GM19324 (cell line): ENCODE measurements around the gene TIGD7.
A peak's percentile ranks its signal among the peaks of the same experiment; 100 is the strongest.
"Not testable (repeated sequence)": the region's sequence is repeated elsewhere in the genome, so short reads cannot be mapped to it uniquely, and the experiment has no call there.

ENCODE experiments used
- ATAC-seq: cut with Tn5 transposase; IDR thresholded peaks from one replicate; pipeline ENCODE4 v1.9.1; 2021; ENCODE audit warnings: mild to moderate bottlenecking, moderate library complexity; ENCODE audit not compliant: unreplicated experiment, low FRiP score

The TIGD7 gene

DNA sequence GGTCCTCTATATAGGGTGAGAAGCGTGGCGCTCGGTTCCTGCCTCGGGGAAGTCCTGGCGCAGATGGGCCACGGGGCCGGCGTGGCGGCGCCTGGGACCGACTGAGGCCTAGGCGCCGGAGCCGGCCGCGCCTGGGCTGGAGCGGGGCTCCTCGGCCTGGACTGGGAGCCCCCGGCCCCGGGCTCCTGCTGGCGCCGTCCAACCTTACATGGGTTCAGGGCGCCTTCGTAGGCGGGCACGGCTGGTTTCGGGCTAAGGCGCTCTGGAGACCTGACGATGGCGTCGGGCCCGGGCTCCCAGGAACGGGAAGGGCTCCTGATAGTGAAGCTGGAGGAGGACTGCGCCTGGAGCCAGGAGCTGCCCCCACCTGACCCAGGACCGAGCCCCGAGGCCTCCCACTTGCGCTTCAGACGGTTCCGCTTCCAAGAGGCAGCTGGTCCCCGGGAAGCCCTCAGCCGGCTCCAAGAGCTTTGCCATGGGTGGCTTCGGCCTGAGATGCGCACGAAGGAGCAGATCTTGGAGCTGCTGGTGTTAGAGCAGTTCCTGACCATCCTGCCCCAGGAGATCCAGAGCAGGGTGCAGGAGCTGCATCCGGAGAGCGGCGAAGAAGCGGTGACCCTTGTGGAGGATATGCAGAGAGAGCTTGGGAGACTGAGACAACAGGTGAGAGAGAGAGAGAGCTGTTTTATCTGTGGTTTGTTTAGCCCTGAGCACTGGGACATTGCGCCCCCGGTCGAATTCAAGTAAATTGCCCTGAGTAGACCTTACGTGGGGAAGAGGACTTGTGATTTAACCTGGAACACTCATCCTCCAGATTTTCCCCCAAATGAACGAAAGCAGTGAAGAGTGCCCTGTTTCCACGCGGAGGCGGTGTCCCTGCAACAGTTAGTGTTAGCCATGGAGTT lies 21.4 kb downstream of the TIGD7 start:
- ATAC-seq, result peak; percentile 27

DNA sequence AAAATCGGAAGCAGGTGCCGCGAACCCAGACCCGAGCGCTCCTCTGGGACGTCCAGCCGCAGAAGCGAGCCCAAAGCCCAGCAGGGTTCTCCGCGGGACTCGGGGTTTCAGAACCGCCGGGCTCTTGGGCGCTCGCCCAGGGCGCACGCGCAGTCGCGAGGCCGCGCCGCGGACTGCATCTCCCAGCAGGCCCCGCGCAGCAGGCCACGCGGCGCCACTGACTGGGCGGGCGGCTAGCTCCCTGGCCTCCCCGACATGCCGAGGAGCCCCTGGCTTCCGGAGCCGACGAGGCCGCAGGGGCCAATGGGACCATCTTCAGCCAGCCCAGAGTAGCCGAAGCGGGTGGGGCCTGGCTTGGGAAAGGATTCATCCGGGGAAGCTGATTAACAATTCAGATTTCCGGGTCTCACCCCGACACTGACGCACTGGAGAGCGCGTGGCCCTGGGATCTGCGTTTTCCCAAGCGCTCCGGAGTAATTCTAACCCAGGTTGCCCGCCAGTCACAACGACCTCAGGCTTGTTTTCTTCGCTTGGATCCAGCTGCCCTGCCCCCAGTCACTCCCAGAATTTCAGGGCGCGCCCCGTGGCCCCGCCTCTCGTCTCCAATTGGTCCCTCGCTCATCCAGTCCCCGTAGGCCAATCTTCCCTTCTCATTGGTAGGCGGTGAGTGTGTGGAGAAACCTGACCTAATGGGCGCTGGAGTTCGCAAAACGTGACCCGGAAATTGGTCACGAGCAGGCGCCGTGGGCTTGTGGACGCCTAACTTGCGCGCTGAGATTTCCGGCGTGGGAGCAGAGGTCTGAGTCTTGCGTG lies 22.3 kb downstream of the TIGD7 start, which contains the start of gene ZNF263:
ZNF263 (plus strand) TSS at position 762 of the 813 bp plus-strand sequence. CDS start 328 bp downstream, outside the sequence.
- ATAC-seq, result peak; percentile 84

DNA sequence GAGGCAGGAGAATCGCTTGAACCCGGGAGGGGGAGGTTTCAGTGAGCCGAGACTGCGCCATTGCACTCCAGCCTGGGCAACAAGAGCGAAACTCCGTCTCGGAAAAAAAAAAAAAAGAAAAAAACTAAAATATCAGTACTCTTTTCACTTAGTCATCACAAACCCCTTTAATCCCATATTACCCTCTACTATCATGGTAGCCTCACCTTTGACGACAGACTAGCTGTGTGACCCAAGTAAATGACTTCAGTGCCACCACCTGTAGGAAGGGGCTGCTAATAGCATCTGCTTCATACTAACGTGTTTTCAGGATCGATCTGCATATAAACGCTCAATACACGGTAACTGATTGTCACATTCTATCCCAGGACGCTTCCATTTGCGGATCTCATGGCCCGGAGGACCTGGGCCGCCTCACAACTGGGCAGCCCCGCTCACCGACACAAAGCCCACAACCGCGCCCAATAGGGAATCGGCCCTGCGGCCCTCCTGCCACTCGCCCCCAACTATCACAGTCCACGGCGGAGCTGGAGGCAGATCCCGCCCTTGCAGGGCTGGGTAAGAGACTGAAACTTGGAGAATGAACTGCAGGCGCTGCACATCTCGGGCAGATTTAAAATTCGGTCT lies 23.0 kb downstream of the TIGD7 start:
- peak; percentile 18 for ATAC-seq

DNA sequence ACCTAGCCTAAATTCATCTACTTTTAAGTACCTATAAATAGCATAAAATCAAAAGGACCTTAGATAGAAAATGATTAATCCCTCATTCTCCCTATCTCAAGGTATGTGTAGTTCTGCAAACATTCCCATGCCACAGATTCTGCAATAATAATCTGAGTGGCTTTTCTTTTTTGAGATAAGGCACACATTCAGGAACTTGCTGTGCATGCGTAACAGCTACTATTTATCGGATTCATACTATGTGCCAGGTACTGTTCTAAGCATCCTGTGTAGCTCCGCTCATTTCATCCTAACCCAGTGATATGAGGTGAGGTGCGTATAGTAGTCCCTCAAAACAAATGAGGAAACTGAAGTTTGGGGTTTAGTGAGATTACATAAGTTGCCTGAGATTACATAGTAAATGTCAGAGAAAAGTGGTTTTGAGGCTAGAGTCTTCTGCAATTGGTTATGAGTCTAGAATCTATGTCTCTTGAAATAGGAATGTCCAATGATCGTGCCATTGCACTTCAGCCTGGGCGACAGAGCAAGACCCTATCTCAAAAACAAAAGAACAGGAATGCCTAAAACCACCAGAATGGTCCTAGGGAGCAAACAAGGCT lies 23.9 kb downstream of the TIGD7 start:
- no peak for ATAC-seq

DNA sequence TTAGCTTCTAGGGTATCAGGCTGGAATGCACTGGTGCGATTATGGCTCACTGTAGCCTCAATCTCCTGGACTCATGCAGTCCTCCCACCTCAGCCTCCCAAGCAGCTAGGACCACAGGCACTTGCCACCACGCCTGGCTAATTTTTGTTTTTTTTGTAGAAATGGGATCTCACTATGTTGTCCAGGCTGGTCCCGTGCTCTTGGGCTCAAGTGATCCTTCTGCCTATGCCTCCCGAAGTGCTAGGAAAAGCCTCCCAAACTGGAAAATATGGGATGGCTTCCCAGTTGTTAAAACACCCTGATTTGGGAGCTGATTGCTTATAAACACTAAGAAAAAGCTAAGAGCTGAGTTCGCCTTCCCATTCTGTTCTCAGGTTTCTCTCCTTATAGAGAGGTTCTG lies 28.6 kb downstream of the TIGD7 start:
- ATAC-seq, result no peak

DNA sequence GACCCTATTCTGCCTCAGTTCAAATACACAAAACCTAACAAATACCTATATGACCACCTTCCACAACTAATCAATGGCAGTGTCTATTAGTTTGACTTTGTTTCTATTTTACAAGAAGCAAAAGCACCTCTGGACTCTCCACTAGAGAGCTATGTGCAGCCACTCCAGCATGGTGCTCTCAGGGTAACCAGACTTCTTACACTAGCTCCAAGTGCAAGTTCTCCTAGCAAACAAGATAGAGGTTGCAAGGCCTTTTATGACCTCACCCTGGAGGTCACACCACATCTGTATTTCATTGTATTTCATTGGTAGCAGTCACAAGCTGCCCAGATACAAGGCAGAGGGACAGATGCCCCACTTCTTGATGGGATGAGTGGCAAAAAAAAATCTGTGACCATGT lies 30.3 kb downstream of the TIGD7 start:
- ATAC-seq, result no peak

DNA sequence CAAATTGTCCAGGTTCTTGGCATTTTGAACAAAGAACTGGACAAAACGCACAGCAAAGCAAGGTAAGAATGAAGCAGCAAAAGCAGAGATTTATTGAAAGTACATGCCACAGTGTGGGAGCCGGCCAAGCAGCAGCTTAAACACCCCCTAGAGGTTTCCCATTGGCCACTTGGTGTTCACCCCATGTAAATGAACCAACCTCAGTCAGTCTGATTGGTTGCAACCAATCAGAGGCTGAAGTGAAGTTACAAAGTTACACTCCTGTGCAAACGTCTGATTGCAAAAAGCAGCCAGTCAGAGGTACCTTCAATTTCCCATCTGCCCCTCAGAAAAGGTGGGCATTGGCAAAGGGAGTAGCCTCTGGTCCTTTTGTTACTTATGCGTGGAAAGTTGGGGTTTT lies 30.7 kb downstream of the TIGD7 start:
- no peak for ATAC-seq

DNA sequence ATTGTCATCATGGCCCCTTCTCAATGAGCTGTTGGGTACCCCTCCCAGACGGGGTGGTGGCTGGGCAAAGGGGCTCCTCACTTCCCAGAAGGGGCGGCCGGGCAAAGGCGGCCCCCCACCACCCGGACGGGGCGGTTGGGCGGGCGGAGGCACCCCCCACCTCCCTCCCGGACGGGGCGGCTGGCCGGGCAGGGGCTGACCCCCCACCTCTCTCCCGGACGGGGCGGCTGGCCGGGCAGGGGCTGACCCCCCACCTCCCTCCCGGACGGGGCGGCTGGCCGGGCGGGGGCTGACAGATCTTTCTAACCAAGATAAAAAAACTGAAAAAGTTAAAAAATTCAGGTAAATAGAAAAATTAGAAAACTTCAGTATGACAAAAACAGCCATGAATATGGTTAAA lies 33.9 kb downstream of the TIGD7 start:
- ATAC-seq, result not testable (repeated sequence)

DNA sequence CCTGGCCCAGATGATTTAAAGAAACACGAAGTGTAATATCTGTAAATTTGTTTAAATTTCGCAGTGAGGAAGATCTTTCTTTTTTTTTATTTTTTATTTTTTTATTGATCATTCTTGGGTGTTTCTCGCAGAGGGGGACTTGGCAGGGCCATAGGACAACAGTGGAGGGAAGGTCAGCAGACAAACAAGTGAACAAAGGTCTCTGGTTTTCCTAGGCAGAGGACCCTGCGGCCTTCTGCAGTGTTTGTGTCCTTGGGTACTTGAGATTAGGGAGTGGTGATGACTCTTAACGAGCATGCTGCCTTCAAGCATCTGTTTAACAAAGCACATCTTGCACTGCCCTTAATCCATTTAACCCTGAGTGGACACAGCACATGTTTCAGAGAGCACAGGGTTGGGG lies 34.5 kb downstream of the TIGD7 start:
- not testable (repeated sequence) for ATAC-seq

DNA sequence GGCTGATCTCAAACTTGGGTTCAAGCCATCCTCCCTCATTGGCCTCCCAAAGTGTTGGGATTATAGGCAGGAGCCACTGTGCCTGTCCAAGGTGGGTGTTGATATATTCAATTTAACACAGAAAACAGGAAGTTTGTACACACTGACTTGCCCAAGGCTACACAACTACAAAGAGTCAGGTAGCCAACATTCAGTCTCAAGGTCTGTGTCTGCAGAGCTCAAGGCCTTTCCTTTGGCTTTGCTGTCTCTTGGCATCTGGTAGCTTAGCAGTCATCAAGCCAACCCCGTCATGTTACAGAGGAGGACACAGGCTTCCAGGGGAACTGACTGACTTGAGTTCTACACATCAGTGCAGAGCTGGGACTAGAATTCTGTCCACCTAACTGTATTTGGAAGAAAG lies 36.9 kb downstream of the TIGD7 start:
- ATAC-seq, result no peak

DNA sequence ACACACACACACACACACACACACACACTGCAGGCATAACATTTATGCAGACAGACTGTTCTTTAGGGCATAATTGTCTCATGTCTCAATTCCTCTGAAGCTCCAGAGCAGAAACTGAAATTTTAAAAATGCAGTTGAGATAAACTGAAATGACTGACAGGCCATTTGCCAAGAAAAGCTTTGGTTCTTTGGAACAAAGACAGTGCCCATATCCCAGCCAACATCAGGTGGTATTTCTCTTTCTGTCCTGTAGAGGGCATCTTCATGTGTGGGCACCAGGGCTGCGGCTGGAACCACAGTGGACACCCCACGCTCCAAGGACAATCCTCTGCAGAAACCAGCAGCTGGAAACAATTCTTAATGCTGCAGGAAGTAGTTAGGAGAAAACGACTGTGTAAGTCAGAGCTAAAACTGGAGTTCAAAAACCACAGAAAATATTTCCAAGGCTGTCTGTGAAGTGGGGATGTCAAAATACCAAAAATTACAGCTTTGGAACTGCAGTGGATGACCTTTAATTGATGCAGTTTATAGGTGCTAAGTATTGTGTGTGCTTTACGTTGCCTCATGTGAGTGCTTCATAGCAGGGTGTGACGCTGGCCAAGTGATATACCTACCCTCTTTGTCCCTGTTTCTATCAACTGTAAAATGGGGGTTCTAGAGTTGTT lies 38.2 kb downstream of the TIGD7 start:
- ATAC-seq, result no peak

DNA sequence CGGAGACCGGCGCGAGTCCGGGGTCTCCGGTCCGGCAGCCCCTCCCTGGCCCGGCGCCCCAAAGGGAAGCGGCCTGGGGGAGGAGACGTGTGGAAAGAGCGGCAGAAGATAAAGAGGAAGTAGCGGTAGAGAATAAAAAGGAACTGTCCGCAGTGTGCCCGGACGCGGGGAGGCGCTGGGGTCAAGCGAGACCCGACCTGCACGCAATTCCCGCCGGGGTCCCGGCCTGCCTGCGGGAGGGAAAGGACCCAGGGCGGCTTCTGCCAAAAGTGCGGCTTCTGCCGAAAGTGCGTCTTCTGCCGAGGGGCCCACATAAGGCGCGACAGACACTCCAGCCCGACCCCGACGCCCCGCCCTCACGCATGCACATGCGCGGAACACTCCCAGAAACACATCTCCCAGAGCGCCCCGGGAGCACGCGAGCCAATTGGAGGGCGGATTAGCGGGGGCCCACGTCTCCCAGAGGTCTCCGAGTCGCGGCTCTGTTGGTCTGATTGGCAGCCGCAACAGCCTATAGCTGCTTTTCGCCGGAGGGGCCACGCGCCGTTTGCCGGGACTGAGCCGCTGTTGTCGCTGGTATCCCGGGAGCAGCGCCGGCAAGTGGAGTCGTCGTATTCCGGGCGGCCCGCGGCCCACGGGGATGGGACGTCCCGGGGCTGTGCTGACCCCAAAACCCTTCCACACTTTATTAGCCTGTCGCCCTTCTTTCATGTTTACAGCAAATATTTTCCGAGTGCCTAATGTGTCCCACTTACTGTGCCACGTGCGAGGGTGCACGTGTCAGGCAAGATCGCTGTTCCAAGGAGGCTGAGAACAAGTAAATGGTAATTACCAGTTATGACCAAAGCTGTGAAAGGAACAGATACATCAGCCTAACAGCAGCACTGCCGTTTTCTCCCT lies 40.8 kb downstream of the TIGD7 start:
- peak; percentile 94 for ATAC-seq

DNA sequence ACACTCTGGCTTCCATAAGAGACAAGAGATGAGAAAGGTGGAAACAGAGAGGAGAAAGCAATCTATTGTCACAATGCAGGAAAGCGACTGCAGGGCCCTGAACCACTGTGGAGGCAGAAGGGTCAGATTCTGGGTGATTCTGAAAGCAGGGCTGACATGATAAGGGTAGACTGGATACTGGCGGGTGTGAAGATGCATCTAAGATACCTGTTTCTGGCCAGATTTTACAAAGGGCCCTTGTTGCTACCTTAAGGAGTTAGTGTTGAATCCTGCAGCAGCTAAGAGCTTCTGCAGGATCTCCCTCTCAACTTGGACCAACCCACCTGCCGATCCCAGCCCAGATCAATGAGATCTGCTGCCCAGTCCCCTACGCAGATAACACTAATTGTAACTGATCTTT lies 42.7 kb downstream of the TIGD7 start:
- no peak for ATAC-seq

DNA sequence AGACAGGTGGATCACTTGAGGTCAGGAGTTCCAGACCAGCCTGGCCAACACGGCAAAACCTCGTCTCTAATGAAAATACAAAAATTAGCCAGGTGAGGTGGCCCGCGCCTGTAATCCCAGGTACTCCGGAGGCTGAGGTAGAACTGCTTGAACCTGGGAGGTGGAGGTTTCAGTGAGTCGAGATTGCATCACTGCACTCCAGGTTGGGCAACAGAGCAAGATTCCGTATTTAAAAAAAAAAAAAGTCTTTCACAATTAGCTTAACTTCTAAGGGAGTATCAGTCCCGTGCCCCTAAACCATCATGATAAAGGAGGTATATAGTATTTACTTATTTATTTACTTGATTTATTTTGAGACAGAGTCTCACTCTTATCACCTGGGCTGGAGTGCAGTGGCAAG lies 45.4 kb downstream of the TIGD7 start:
- ATAC-seq, result no peak

DNA sequence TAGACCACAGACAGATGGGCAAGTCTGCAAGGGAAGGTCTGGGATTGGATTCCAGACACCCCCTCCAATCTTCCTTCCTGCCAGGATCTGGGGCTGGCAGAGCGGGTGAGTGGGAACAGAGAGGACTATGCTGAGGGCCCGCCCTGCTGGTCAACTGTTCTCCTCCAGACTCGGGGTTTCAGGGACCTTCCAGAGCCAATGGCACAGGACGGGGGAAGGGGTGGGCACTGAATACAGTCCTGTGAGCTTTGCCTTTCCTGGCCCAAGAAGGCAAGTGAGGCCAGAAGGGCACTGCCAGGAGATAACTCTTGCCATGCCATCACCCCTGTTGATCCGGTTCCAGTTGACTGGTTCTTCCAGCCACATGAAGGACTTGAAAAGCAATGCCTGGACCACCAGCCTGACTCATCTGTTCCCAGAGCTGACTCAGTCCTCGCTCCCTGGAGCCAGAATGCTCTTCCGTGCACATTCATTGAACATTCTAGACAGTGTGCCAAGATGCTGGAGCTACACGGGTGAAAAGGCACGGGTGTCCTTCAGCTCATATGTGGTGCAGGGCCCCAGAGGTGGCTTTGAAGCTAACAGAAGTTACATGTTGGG lies 48.3 kb downstream of the TIGD7 start:
- ATAC-seq, result no peak

DNA sequence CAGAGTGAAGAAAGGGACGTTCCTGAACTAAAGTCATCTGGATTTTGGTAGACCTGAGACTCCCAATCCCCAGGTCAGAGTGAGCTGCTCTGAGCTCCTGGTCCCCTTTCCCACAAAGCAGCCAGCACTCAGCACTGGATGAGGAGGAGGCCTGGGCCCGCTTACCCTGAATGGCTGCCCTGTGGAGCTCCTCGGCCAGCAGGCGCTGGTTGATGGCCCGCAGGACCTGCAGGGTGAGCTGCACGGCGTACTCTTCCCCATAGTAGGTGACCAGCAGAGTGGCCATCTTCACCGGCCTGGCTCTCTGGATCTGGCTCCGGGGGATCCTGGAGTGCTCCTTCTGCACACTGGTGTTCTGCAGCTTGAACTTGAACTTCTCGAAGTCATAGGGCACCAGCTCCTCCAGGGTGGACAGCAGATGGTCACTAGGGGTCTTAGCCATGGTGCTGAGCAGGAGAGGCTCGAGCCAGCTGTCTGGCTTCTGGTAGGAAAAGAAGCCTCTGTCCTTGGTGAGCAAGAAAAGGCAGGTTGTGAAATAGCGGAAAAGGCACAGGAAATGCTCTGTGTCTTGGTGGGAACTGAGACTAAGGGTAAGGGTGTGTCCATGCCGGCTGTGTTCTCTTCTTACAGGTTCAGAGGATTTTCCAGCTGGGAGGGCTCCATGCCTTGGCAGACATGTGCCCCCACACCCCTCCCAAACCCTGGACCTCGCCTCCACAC lies 48.9 kb downstream of the TIGD7 start, which contains the start of gene MEFV:
MEFV (minus strand) TSS at position 488 of the 720 bp plus-strand sequence; CDS start at position 442, 46 bp downstream.
- no peak for ATAC-seq

DNA sequence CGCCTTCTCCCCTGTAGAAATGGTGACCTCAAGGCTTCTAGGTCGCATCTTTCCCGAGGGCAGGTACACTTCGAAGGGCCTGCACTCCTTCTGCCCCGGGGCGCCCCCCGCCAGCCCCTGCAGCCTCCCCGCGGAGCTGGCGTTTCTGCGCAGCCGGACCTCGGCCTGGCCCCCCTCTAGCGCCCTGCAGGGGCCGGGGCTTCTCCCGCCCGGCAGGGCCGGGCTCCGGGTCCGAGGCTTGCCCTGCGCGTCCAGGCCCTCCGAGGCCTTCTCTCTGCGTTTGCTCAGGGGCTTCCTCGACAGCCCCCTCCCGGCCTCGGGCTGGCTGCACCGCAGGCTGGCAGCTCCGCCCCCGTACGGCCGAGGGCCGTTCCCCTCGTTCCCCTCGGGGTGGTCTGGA lies 50.9 kb downstream of the TIGD7 start:
- ATAC-seq, result no peak

DNA sequence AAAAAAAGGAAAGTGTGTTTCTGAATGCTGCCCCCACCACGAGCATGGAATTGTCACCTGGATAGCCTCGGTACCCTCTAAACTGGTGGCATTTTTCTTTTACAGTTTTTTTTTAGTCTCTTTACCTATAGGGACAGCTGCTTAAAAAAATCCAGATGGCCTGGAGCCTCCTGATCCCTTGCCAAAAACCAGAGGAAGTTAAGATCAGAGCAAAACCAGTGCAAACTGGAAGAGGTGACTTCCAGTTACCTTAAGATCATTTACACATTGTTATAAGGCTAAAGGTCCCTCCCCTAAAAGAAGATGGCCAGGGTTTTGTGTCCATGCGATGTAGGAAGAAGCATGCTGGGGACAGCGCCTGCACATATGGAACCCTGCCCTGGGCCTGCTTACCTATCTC lies 52.3 kb downstream of the TIGD7 start:
- no peak for ATAC-seq
